ENCODE measurements around the gene PCDHAC1. TPM values are rescaled to one million over a fixed set of nuclear protein-coding genes. Genes with fewer than 3 reads are reported as not detected.

Gene PCDHAC1
- total and polyA plus RNA-seq, 12 donors, result 0.10 to 1.4 (median 0.68) TPM

DNA sequence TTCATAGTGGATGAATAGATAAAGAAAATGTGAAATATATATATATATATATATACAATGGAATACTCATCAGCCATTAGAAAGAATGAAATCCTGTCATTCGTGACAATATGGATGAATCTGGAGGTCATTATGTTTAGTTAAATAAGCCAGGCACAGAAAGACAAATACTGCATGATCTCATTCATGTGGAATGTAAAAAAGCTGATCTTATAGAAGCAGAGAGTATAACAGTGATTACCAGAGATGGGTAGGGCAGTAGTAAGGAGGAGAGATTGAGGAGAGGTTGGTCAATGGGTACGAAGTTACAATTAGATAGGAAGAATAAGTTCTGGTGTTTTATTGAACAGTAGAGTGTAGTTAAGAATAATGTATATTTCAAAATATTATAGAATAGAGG, 20.5 kb downstream of the PCDHAC1 start:
- Histone ChIP-seq H3K27me3 (peaks cover 1% of the 10 kb centered on the region), H3K4me1 (replicated peaks in 1 of 2) (no peaks in the 10 kb centered on the region), H3K4me3 (no peak overlapping the region), H3K27ac (no peak overlapping the region), H3K36me3 (replicated peaks in 1 of 2) (no peaks in the 10 kb centered on the region), H3K9me3 (replicated peaks in 1 of 3) (no peaks in the 10 kb centered on the region)
- TF ChIP-seq, protein P1, sequence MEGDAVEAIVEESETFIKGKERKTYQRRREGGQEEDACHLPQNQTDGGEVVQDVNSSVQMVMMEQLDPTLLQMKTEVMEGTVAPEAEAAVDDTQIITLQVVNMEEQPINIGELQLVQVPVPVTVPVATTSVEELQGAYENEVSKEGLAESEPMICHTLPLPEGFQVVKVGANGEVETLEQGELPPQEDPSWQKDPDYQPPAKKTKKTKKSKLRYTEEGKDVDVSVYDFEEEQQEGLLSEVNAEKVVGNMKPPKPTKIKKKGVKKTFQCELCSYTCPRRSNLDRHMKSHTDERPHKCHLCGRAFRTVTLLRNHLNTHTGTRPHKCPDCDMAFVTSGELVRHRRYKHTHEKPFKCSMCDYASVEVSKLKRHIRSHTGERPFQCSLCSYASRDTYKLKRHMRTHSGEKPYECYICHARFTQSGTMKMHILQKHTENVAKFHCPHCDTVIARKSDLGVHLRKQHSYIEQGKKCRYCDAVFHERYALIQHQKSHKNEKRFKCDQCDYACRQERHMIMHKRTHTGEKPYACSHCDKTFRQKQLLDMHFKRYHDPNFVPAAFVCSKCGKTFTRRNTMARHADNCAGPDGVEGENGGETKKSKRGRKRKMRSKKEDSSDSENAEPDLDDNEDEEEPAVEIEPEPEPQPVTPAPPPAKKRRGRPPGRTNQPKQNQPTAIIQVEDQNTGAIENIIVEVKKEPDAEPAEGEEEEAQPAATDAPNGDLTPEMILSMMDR (IDR thresholded peaks at IDR 0.05), result no peak
- no peak for TF ChIP-seq POLR2A (IDR thresholded peaks at IDR 0.05)
- WGBS, 4 donors, result 27 to 71% (median 51%) methylated on average over 2 of the region's 2 CpGs
- intact Hi-C loops (cut with DNase I), result no loop called here
- no peak for DNase-seq

GRCh38 chr5:140951636-140952035, 25.5 kb downstream of the PCDHAC1 start:
- no peak for TF ChIP-seq POLR2A (IDR thresholded peaks at IDR 0.05)
- TF ChIP-seq, protein P1 (IDR thresholded peaks at IDR 0.05), result no peak
- no peak for DNase-seq
- Histone ChIP-seq H3K27ac (no peak overlapping the region), H3K4me3 (no peak overlapping the region), H3K4me1 (replicated peaks in 1 of 2) (no peaks in the 10 kb centered on the region), H3K9me3 (replicated peaks in 1 of 3) (no peaks in the 10 kb centered on the region), H3K27me3 (no peaks in the 10 kb centered on the region), H3K36me3 (replicated peaks in 1 of 2) (no peaks in the 10 kb centered on the region)
- intact Hi-C loops (cut with DNase I), result no loop called here
- WGBS, 4 donors, result 63 to 75% (median 69%) methylated on average over 6 of the region's 6 CpGs

DNA sequence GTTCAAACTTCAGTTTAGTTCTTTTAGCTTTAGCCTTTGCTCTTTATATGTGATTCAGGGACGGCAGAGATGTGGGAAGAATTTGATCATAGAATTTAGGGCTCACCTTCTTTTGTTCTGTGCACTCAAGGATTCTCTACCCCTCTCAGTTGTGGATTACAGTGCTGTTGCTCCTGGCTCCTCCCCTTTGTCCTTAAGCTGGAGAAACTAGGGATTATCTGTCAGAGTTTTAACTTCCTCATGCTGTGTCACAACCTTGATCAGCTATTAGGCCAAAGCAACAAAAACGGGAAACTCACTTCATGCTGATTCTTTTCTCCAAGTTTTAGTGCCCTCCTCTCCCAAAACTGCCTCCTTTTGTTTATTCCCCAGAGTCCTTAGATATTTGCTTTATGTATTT, 27.1 kb downstream of the PCDHAC1 start:
- Histone ChIP-seq H3K27me3 (no peaks in the 10 kb centered on the region), H3K36me3 (replicated peaks in 1 of 2) (no peaks in the 10 kb centered on the region), H3K9me3 (replicated peaks in 1 of 3) (no peaks in the 10 kb centered on the region), H3K4me3 (no peak overlapping the region), H3K4me1 (replicated peaks in 1 of 2) (no peaks in the 10 kb centered on the region), H3K27ac (no peak overlapping the region)
- TF ChIP-seq, protein P1 (IDR thresholded peaks at IDR 0.05), result no peak
- TF ChIP-seq POLR2A (IDR thresholded peaks at IDR 0.05), result no peak
- 33 to 47% (median 40%) methylated on average over 2 of the region's 2 CpGs for WGBS, 4 donors
- DNase-seq, result no peak
- intact Hi-C loops (cut with DNase I), result no loop called here

- Histone ChIP-seq H3K27ac (no peak overlapping the region), H3K9me3 (replicated peaks in 1 of 3) (no peaks in the 10 kb centered on the region), H3K4me3 (no peak overlapping the region), H3K4me1 (replicated peaks in 1 of 2) (no peaks in the 10 kb centered on the region), H3K27me3 (peaks cover 15% of the 10 kb centered on the region), H3K36me3 (replicated peaks in 1 of 2) (no peaks in the 10 kb centered on the region)
- no peak for DNase-seq
- intact Hi-C loops (cut with DNase I), result no loop called here
- 65 to 84% (median 78%) methylated on average over 1 of the region's 1 CpG for WGBS, 4 donors
- TF ChIP-seq, protein P1 (IDR thresholded peaks at IDR 0.05), result no peak
- no peak for TF ChIP-seq POLR2A (IDR thresholded peaks at IDR 0.05)
Measured at GRCh38 chr5:140962190-140962589, 36.1 kb downstream of the PCDHAC1 start.

Data from adrenal gland (tissue), 12 donors.